Measurements from ENCODE around the gene FAU. TPM values are rescaled to one million over a fixed set of nuclear protein-coding genes. Genes with fewer than 3 reads are reported as not detected.

Gene FAU
- total RNA-seq, 1 experiment from 2014 or later, result 1,001 TPM

DNA sequence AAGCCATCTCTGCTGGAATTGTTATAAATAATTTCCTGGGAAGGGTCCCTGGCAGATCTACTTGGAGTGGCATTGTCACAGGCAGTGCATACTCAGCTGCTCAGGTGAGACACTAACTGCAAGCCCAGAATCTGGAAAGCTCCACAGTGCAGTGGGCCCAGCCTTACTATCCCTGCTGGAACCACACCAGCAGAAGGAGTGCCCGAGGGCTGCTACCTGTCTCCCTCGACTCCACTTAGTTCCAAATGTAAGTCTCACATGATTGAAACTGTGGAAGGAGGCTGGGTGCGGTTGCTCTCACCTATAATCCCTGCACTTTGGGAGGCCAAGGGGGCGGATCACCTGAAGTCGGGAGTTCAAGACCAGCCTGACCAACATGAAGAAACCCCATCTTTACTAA lies 26.7 kb upstream of the FAU start:
- Histone ChIP-seq H3K27me3 (ENCODE audit: control insufficient read depth, insufficient read depth, low read length) (no peaks in the 10 kb centered on the region), H3K36me3 (ENCODE audit: control insufficient read depth, insufficient read depth, low read length) (no peaks in the 10 kb centered on the region), H3K4me3 (ENCODE audit: low read depth in 2 of 2, low read length in 2 of 2) (no peak overlapping the region), H3K27ac (ENCODE audit: low read length) (no peak overlapping the region), H3K9me3 (ENCODE audit: control insufficient read depth, insufficient read depth, low read depth, low read length) (no peaks in the 10 kb centered on the region; the same call in 1 of the 2 replicates), H3K4me1 (ENCODE audit: control insufficient read depth, insufficient read depth, low read length) (peaks cover 13% of the 10 kb centered on the region)
- ATAC-seq (no peak), DNase-seq (ENCODE audit: low read depth, low spot score) (no peak)
- CTCF ChIA-PET, result interaction anchor here (1.1 kb wide), 1 partner anchor 14 kb away, joined by 3 read pairs; the partner anchor contains the start of gene SYVN1
- intact Hi-C loops (cut with micrococcal nuclease; ENCODE audit: unreplicated experiment) (no loop called here), in situ Hi-C loops (cut with HindIII; ENCODE audit: low pct_unique_long_range_greater_than_20kb, low sequenced_read_pairs) (no loop called here)
- no TSS peak for BruUV-seq (replicated peaks)
- POLR2A ChIA-PET, result interaction anchor here (1.1 kb wide), 1 partner anchor 21 kb away, joined by 11 read pairs; the partner anchor contains the start of gene SPDYC
- TF ChIP-seq, protein P1, sequence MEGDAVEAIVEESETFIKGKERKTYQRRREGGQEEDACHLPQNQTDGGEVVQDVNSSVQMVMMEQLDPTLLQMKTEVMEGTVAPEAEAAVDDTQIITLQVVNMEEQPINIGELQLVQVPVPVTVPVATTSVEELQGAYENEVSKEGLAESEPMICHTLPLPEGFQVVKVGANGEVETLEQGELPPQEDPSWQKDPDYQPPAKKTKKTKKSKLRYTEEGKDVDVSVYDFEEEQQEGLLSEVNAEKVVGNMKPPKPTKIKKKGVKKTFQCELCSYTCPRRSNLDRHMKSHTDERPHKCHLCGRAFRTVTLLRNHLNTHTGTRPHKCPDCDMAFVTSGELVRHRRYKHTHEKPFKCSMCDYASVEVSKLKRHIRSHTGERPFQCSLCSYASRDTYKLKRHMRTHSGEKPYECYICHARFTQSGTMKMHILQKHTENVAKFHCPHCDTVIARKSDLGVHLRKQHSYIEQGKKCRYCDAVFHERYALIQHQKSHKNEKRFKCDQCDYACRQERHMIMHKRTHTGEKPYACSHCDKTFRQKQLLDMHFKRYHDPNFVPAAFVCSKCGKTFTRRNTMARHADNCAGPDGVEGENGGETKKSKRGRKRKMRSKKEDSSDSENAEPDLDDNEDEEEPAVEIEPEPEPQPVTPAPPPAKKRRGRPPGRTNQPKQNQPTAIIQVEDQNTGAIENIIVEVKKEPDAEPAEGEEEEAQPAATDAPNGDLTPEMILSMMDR (IDR thresholded peaks at IDR 0.05), result no peak
- no peak for TF ChIP-seq POLR2AphosphoS5 (IDR thresholded peaks at IDR 0.05; ENCODE audit: low read depth, low read length)
- TF ChIP-seq TCF7L2 (IDR thresholded peaks at IDR 0.05; ENCODE audit: low read depth, low read length), result no peak
- no peak for TF ChIP-seq SIN3A (IDR thresholded peaks at IDR 0.05; ENCODE audit: borderline replicate concordance, insufficient read depth, low read depth, low read length)
- TF ChIP-seq, protein P2, sequence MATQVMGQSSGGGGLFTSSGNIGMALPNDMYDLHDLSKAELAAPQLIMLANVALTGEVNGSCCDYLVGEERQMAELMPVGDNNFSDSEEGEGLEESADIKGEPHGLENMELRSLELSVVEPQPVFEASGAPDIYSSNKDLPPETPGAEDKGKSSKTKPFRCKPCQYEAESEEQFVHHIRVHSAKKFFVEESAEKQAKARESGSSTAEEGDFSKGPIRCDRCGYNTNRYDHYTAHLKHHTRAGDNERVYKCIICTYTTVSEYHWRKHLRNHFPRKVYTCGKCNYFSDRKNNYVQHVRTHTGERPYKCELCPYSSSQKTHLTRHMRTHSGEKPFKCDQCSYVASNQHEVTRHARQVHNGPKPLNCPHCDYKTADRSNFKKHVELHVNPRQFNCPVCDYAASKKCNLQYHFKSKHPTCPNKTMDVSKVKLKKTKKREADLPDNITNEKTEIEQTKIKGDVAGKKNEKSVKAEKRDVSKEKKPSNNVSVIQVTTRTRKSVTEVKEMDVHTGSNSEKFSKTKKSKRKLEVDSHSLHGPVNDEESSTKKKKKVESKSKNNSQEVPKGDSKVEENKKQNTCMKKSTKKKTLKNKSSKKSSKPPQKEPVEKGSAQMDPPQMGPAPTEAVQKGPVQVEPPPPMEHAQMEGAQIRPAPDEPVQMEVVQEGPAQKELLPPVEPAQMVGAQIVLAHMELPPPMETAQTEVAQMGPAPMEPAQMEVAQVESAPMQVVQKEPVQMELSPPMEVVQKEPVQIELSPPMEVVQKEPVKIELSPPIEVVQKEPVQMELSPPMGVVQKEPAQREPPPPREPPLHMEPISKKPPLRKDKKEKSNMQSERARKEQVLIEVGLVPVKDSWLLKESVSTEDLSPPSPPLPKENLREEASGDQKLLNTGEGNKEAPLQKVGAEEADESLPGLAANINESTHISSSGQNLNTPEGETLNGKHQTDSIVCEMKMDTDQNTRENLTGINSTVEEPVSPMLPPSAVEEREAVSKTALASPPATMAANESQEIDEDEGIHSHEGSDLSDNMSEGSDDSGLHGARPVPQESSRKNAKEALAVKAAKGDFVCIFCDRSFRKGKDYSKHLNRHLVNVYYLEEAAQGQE (IDR thresholded peaks at IDR 0.05; ENCODE audit: insufficient read depth in 1 of 2, low read depth in 2 of 2, low read length in 1 of 2), result no peak

DNA sequence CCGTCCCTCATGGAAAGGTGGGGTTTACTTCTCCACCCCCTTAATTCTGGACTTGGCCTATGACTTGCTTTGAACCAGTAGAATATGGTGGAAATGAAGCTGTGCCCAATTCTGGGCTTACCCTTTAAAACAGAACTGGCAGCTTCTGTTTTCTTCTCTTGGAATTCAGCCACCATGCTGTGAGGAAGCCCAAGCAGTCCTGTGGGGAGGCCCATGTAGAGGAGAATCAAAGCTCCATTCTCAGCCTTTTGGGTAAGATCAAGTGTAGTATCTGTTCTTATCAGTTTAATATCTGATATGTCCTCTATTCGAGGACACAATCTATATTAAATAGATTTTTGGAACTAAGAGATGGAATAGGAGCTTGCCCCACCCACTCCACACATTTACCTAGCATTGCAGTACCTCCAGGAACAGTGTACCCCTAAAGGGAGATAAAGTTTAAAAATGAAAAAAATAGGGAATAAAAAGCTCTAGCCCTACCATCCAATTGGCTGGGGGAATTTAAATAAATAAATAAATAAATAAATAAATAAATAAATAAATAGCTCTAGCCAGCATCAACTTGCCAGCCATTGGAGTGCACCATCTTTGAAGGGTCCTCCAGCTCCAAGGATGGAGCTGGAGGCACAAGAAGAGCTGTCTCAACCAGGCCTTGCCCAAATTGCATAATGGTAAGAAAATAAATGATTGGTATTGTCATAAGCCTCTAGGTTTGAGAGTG lies 25.6 kb upstream of the FAU start:
- H3K36me3 ChIP-seq (ENCODE audit: control insufficient read depth, insufficient read depth, low read length), result no peaks in the 10 kb centered on the region
- no peak overlapping the region for H3K27ac ChIP-seq (ENCODE audit: low read length)
- no peaks in the 10 kb centered on the region; the same call in 1 of the 2 replicates for H3K9me3 ChIP-seq (ENCODE audit: control insufficient read depth, insufficient read depth, low read depth, low read length)
- intact Hi-C loops (cut with micrococcal nuclease; ENCODE audit: unreplicated experiment) (no loop called here), in situ Hi-C loops (cut with HindIII; ENCODE audit: low pct_unique_long_range_greater_than_20kb, low sequenced_read_pairs) (no loop called here)
- H3K4me1 ChIP-seq (ENCODE audit: control insufficient read depth, insufficient read depth, low read length), result peaks cover 13% of the 10 kb centered on the region
- no peak overlapping the region for H3K4me3 ChIP-seq (ENCODE audit: low read depth in 2 of 2, low read length in 2 of 2)
- DNase-seq (ENCODE audit: low read depth, low spot score) (no peak), ATAC-seq (no peak)
- TF ChIP-seq, protein P2 (IDR thresholded peaks at IDR 0.05; ENCODE audit: insufficient read depth in 1 of 2, low read depth in 2 of 2, low read length in 1 of 2), result no peak
- TF ChIP-seq SIN3A (IDR thresholded peaks at IDR 0.05; ENCODE audit: borderline replicate concordance, insufficient read depth, low read depth, low read length) (no peak), TCF7L2 (IDR thresholded peaks at IDR 0.05; ENCODE audit: low read depth, low read length) (no peak), POLR2AphosphoS5 (IDR thresholded peaks at IDR 0.05; ENCODE audit: low read depth, low read length) (no peak)
- TF ChIP-seq, protein P1 (IDR thresholded peaks at IDR 0.05), result no peak
- ChIA-PET CTCF (interaction anchor here (0.7 to 1.1 kb wide), 2 partner anchors 12 to 14 kb away, joined by 3 to 8 read pairs; partner anchors contain the start of gene SYVN1), POLR2A (interaction anchor here (0.6 kb wide), 2 partner anchors 8 to 186 kb away, joined by 3 to 4 read pairs; no protein-coding TSS in a partner anchor)
- H3K27me3 ChIP-seq (ENCODE audit: control insufficient read depth, insufficient read depth, low read length), result no peaks in the 10 kb centered on the region
- BruUV-seq (replicated peaks), result no TSS peak

All from Panc1 (cell line).